ENCODE measurements around the gene PCNT. TPM values are rescaled to one million over a fixed set of nuclear protein-coding genes. Genes with fewer than 3 reads are reported as not detected.

The PCNT gene
- total and polyA plus RNA-seq, 10 of the 15 experiments (the other 5 are each of a cell fraction or from before 2014, with no cell fraction given): 2.9 to 39.6 (median 20.5) TPM

GRCh38 chr21:46441961-46442498 lies 118.1 kb downstream of the PCNT start:
- FAIRE-seq (no peak), DNase-seq (ENCODE audit: low read depth, low spot score) (no peak), ATAC-seq (no peak)
- TF ChIP-seq MXI1 (IDR thresholded peaks at IDR 0.05; ENCODE audit: low read depth, low read length): no peak
- TF ChIP-seq KAT2A (conservative IDR thresholded peaks at IDR 0.05; ENCODE audit: control insufficient read depth, low read depth, low read length): no peak
- TF ChIP-seq ZSCAN29 (IDR thresholded peaks at IDR 0.05): no peak
- 99% methylated on average over 22 of the region's 23 CpGs for WGBS (ENCODE audit: insufficient coverage, insufficient replicate concordance, low lambda C conversion rate, missing lambda C conversion rate)
- Histone ChIP-seq H2AFZ (ENCODE audit: control insufficient read depth, low read depth, low read length) (no peak overlapping the region), H3K27me3 (replicated peaks in 1 of 2; ENCODE audit: control insufficient read depth in 2 of 2, insufficient read depth in 2 of 2, low read length in 1 of 2) (no peaks in the 10 kb centered on the region), H4K20me1 (ENCODE audit: control insufficient read depth, insufficient read depth) (no peaks in the 10 kb centered on the region), H3K27ac (ENCODE audit: control insufficient read depth, insufficient read depth) (no peak overlapping the region), H3K36me3 (ENCODE audit: control insufficient read depth in 2 of 2, insufficient read depth in 2 of 2, low read length in 1 of 2) (peaks cover 15 to 23% of the 10 kb centered on the region in 2 experiments; a peak in 3 of 4 replicates), H3K4me1 (ENCODE audit: control insufficient read depth, insufficient read depth, low read length) (no peaks in the 10 kb centered on the region), H3K4me2 (ENCODE audit: control insufficient read depth, insufficient read depth) (no peak overlapping the region), H3K9me3 (replicated peaks; ENCODE audit: control insufficient read depth, insufficient read depth, low read length) (no peaks in the 10 kb centered on the region), H3K4me3 (no peak overlapping the region), H3K9ac (ENCODE audit: control insufficient read depth, insufficient read depth, low read length) (no peak overlapping the region), H3K79me2 (ENCODE audit: control insufficient read depth, insufficient read depth, low read length) (no peaks in the 10 kb centered on the region)
- SMC1A ChIA-PET (ENCODE audit: uncharacterized antibody, unreplicated experiment): no interaction called here
- POLR2A ChIA-PET: no interaction called here
- CTCF ChIA-PET: no interaction called here
- in situ Hi-C loops (cut with MboI): no loop called here
- BruUV-seq (replicated peaks): no TSS peak
- RAD21 ChIA-PET (ENCODE audit: unreplicated experiment): no interaction called here
- intact Hi-C loops (cut with micrococcal nuclease; ENCODE audit: unreplicated experiment): no loop called here

DNA sequence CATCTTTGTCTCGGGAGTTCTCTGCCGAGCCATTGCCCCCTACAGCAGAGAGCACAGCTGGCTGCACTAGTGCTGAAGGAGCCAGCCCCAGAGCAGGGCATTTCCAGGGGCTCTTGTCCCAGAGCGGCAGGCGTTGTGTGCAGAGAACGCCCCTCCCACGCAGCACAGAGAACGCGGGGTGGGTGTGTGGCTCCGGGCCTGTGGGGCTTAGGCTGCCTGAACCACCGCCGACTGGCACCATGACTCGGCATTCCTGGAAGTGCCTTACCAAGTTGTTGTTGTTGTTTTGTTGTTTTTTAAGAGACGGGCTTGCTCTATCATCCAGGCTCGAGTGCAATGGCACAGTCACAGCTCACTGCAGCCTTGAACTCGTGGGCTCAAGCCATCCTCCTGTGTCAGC lies 119.0 kb downstream of the PCNT start:
- POLR2A ChIA-PET: no interaction called here
- RAD21 ChIA-PET (ENCODE audit: unreplicated experiment): interaction anchor here (0.5 kb wide), 1 partner anchor 300 kb away, joined by 3 read pairs; no protein-coding TSS in a partner anchor
- TF ChIP-seq BCL11A (IDR thresholded peaks at IDR 0.05; ENCODE audit: low read depth, low read length): no peak
- no peak for TF ChIP-seq SPI1 (IDR thresholded peaks at IDR 0.05; ENCODE audit: borderline replicate concordance, insufficient read depth, low read depth, low read length)
- TF ChIP-seq, protein P1, sequence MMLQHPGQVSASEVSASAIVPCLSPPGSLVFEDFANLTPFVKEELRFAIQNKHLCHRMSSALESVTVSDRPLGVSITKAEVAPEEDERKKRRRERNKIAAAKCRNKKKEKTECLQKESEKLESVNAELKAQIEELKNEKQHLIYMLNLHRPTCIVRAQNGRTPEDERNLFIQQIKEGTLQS (IDR thresholded peaks at IDR 0.05; ENCODE audit: borderline replicate concordance, extremely low read depth, low read depth, low read length): no peak
- no peak for TF ChIP-seq ASH2L (IDR thresholded peaks at IDR 0.05; ENCODE audit: borderline replicate concordance, low read depth)
- no peak for TF ChIP-seq POU2F2 (IDR thresholded peaks at IDR 0.05; ENCODE audit: borderline replicate concordance, low read depth, low read length)
- TF ChIP-seq SRF (IDR thresholded peaks at IDR 0.05; ENCODE audit: low read depth in 2 of 2, low read length in 2 of 2): no peak
- TF ChIP-seq SUPT20H (IDR thresholded peaks at IDR 0.05; ENCODE audit: borderline replicate concordance, control insufficient read depth, low read depth, low read length): no peak
- no peak for TF ChIP-seq FOXK2 (IDR thresholded peaks at IDR 0.05)
- TF ChIP-seq SMC3 (IDR thresholded peaks at IDR 0.05; ENCODE audit: borderline replicate concordance, low read length): no peak
- TF ChIP-seq CREB1 (IDR thresholded peaks at IDR 0.05; ENCODE audit: low read depth): no peak
- no peak for TF ChIP-seq CEBPB (IDR thresholded peaks at IDR 0.05; ENCODE audit: borderline replicate concordance in 1 of 2, low read depth in 2 of 2, low read length in 2 of 2)
- no peak for TF ChIP-seq RFX5 (IDR thresholded peaks at IDR 0.05; ENCODE audit: low read depth, low read length)
- no peak for TF ChIP-seq NR2C2 (IDR thresholded peaks at IDR 0.05; ENCODE audit: borderline replicate concordance, control insufficient read depth, insufficient read length, low read depth)

More for the DNA sequence above, 119.0 kb downstream of the PCNT start:
- H3K4me2 ChIP-seq (ENCODE audit: control insufficient read depth, insufficient read depth): no peak overlapping the region
- peaks cover 19 to 20% of the 10 kb centered on the region in 2 experiments; a peak in 3 of 4 replicates for H3K36me3 ChIP-seq (ENCODE audit: control insufficient read depth in 2 of 2, insufficient read depth in 2 of 2, low read length in 1 of 2)
- ATAC-seq (no peak), DNase-seq (ENCODE audit: low read depth, low spot score) (no peak), FAIRE-seq (no peak)
- H3K4me3 ChIP-seq: no peak overlapping the region
- H4K20me1 ChIP-seq (ENCODE audit: control insufficient read depth, insufficient read depth): no peaks in the 10 kb centered on the region
- H3K79me2 ChIP-seq (ENCODE audit: control insufficient read depth, insufficient read depth, low read length): no peaks in the 10 kb centered on the region
- no peak overlapping the region for H3K9ac ChIP-seq (ENCODE audit: control insufficient read depth, insufficient read depth, low read length)
- H3K27me3 ChIP-seq (replicated peaks in 1 of 2; ENCODE audit: control insufficient read depth in 2 of 2, insufficient read depth in 2 of 2, low read length in 1 of 2): no peaks in the 10 kb centered on the region
- ChIA-PET SMC1A (ENCODE audit: uncharacterized antibody, unreplicated experiment) (no interaction called here), CTCF (no interaction called here)
- 89% methylated on average over 15 of the region's 15 CpGs for WGBS (ENCODE audit: insufficient coverage, insufficient replicate concordance, low lambda C conversion rate, missing lambda C conversion rate)
- H3K4me1 ChIP-seq (ENCODE audit: control insufficient read depth, insufficient read depth, low read length): no peaks in the 10 kb centered on the region
- H2AFZ ChIP-seq (ENCODE audit: control insufficient read depth, low read depth, low read length): no peak overlapping the region
- no peaks in the 10 kb centered on the region; the same call in 2 of the 3 replicates for H3K9me3 ChIP-seq (replicated peaks; ENCODE audit: control insufficient read depth, insufficient read depth, low read length)
- no TSS peak for BruUV-seq (replicated peaks)
- H3K27ac ChIP-seq (ENCODE audit: control insufficient read depth, insufficient read depth): no peak overlapping the region
- in situ Hi-C loops (cut with MboI): no loop called here
- intact Hi-C loops (cut with micrococcal nuclease; ENCODE audit: unreplicated experiment): no loop called here
